Fibroblast of mammary gland (primary cell): ENCODE measurements around the gene IL19.

Experiments used
- DNase-seq: peaks from one replicate; pipeline ENCODE4 v3.0.0-alpha.2; 2010; ENCODE audit warnings: low read depth
- H3K4me3 ChIP-seq: 2 replicates; pipeline ENCODE4 v1.5.1; 2011; ENCODE audit warnings: low read depth, mild to moderate bottlenecking, low read length, moderate library complexity; ENCODE audit not compliant: control insufficient read depth
- TF ChIP-seq, protein P1 (sequence below): conservative IDR thresholded peaks from 2 replicates; pipeline ENCODE4 v1.5.1; 2011; ENCODE audit warnings: low read depth, low read length, inconsistent platforms; ENCODE audit not compliant: control insufficient read depth, insufficient read depth

Gene IL19

DNA sequence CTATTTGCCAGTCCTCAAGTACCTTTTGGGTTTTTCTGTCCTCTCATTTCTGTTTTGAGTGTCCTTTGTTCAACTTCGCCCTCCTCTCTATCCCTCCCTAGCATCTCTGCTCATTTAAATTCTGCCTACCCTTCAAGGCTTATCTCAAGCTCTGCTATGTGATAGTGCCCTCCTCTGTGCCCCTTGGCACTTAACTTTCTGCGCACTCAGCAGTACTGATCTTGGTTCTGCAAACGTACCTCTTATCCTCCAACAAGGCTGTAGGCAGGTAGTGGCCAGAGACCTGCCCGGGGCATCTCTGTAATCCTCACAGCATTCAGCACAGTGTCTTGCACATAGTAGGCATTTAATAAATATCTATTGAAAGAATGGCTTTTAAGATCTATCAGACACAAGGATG, 89.6 kb downstream of the IL19 start:
- TF ChIP-seq, protein P1, sequence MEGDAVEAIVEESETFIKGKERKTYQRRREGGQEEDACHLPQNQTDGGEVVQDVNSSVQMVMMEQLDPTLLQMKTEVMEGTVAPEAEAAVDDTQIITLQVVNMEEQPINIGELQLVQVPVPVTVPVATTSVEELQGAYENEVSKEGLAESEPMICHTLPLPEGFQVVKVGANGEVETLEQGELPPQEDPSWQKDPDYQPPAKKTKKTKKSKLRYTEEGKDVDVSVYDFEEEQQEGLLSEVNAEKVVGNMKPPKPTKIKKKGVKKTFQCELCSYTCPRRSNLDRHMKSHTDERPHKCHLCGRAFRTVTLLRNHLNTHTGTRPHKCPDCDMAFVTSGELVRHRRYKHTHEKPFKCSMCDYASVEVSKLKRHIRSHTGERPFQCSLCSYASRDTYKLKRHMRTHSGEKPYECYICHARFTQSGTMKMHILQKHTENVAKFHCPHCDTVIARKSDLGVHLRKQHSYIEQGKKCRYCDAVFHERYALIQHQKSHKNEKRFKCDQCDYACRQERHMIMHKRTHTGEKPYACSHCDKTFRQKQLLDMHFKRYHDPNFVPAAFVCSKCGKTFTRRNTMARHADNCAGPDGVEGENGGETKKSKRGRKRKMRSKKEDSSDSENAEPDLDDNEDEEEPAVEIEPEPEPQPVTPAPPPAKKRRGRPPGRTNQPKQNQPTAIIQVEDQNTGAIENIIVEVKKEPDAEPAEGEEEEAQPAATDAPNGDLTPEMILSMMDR, result no peak
- H3K4me3 ChIP-seq, result no peak overlapping the region

DNA sequence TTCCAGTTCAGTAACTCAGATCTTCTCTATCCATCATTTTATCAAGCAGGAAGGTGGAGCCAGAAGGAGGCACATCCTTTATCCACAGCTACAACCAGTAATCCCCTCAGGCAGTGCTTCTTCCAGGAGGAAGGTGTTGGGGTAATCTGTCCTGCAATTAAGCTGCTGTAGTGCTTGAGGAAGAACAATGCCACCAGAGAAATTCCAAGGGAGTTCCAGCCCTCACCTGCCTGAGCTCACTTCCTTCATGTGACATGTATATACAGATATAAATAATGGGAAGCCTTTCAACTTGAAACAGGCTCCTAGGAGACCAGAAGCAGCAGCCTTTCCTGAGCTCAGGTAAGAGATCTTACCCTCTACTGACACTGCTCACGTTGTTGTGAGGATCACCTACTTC, 92.7 kb downstream of the IL19 start:
- no peak for DNase-seq
- TF ChIP-seq, protein P1, result no peak
- H3K4me3 ChIP-seq, result no peak overlapping the region

More for the DNA sequence above, 89.6 kb downstream of the IL19 start:
- DNase-seq, result no peak

DNA sequence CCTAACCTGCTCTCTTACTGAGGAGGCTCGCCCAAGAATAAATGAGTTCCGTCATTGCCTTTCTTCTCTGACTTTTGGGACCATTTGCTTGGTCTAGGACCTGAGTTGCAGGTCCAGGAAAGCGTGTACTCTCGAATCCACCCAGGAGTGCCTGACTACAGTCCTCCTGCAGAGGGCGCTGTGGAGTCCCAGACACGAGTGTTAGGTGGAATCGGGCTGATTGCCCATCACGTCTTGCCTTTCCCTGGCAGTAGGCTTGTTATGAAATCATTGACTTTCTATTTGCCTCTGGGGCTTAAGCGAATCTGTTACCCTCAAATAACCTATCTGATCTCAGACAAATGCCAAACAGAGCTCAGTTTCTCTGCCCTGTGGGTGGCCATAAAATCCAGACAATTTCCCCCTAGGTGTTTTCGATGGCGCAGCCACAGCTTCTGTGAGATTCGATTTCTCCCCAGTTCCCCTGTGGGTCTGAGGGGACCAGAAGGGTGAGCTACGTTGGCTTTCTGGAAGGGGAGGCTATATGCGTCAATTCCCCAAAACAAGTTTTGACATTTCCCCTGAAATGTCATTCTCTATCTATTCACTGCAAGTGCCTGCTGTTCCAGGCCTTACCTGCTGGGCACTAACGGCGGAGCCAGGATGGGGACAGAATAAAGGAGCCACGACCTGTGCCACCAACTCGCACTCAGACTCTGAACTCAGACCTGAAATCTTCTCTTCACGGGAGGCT, 94.5 kb downstream of the IL19 start, which contains the start of gene IL20:
Gene IL20, plus strand, starts transcription at position 685 of the 733 bp plus-strand sequence. CDS start 230 bp downstream, outside the sequence.
- TF ChIP-seq, protein P1, result peak; percentile 99
- H3K4me3 ChIP-seq, result no peak within 1 kb of the TSS
- DNase-seq, result peak; percentile 91

DNA sequence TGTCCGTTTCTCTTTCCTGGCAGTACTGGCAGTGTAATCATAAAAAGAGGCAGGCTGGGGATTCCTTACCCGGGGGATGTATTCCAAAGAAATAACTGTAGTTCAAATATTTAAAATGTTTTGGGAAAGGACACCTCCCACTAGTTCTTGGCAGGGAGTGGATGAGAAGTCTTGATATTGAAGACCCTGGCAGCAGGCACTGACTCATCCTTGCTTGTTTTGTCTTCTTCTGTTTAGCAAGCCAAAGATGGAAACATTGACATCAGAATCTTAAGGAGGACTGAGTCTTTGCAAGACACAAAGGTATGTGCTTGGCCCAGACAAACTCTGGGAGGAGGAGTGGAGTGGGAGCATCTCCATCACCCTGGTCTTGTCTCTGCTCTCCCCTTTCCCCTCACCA, 95.5 kb downstream of the IL19 start:
- peak; percentile 60 for DNase-seq
- no peak overlapping the region for H3K4me3 ChIP-seq
- TF ChIP-seq, protein P1, result no peak

- H3K4me3 ChIP-seq, result no peak overlapping the region
- TF ChIP-seq, protein P1, result no peak
- DNase-seq, result no peak
Measured at GRCh38 chr1:206867239-206867638, 96.7 kb downstream of the IL19 start.

DNA sequence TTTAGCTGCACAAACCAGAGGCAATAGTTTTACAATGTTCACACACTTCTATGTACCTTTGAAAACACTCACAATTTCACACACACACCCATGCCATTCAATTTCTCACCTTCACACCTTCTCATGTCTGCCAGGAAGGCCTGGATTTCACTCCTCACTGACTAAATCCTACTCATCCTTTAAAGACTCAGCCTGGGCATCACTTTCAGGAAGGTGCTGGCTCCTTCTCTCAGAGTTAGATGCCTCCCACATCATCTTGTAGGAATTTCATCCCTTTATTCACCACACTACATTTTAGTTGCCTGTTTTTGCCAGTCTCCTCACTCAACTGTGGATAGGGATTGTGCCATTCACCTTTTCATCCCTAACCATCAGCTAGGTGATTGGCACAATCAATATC, 97.1 kb downstream of the IL19 start:
- H3K4me3 ChIP-seq, result no peak overlapping the region
- TF ChIP-seq, protein P1, result no peak
- DNase-seq, result no peak
